Skeletal muscle satellite cell (primary cell): ENCODE results near the gene NAGA.
"Not testable (repeated sequence)": the region's sequence is repeated elsewhere in the genome, so short reads cannot be mapped to it uniquely, and the experiment has no call there.

ENCODE experiments used
- H3K27me3 ChIP-seq: 2 replicates; pipeline ENCODE4 v1.7.0; 2013; ENCODE audit warnings: low read length; ENCODE audit not compliant: control insufficient read depth, insufficient read depth
- H3K36me3 ChIP-seq: 2 replicates; pipeline ENCODE4 v1.7.0; 2013; ENCODE audit warnings: mild to moderate bottlenecking, control low read depth, low read length; ENCODE audit not compliant: insufficient read depth
- H3K4me1 ChIP-seq: 2 replicates; pipeline ENCODE4 v1.7.0; 2013; ENCODE audit warnings: low read length; ENCODE audit not compliant: control insufficient read depth, insufficient read depth
- H3K4me2 ChIP-seq: 2 replicates; pipeline ENCODE4 v1.7.0; 2013; ENCODE audit warnings: mild to moderate bottlenecking, low read length
- H3K4me3 ChIP-seq: 2 replicates; pipeline ENCODE4 v1.7.0; 2013; ENCODE audit warnings: low read length
- H3K9ac ChIP-seq: 2 replicates; pipeline ENCODE4 v1.7.0; 2013; ENCODE audit warnings: mild to moderate bottlenecking, low read depth, low read length, moderate library complexity
- H3K9me3 ChIP-seq: replicated peaks from 2 replicates; pipeline ENCODE4 v1.7.0; 2013; ENCODE audit warnings: mild to moderate bottlenecking, control low read depth, low read length

Gene NAGA

DNA sequence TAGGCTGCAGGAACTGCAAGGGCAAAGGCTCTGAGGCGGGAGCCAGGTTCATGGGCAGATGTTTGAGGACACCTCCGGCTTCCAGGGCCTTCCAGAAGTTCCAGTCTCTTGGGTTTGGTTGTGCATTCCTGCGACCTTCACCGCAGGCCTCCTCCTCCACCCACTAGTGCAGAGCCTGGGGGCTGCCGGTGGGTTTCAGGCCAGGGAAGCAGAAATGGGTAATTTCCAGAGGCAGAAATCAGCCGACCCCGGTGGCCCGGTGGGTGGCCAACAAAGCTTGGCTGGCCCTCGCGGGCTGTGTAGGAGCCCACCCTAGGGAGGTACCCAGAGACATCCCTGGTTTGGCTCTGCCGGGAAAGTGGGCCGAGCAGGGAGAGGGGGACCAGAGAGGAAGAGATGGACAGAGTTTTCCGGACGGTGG is 3.0 kb upstream of the NAGA start:
- no peaks in the 10 kb centered on the region for H3K27me3 ChIP-seq
- peaks cover 48% of the 10 kb centered on the region for H3K4me1 ChIP-seq
- H3K36me3 ChIP-seq, result peaks cover 27% of the 10 kb centered on the region
- peak overlapping the region; percentile 79 for H3K4me3 ChIP-seq
- no peaks in the 10 kb centered on the region for H3K9me3 ChIP-seq
- H3K4me2 ChIP-seq, result peak overlapping the region; percentile 90
- H3K9ac ChIP-seq, result peak overlapping the region; percentile 97

DNA sequence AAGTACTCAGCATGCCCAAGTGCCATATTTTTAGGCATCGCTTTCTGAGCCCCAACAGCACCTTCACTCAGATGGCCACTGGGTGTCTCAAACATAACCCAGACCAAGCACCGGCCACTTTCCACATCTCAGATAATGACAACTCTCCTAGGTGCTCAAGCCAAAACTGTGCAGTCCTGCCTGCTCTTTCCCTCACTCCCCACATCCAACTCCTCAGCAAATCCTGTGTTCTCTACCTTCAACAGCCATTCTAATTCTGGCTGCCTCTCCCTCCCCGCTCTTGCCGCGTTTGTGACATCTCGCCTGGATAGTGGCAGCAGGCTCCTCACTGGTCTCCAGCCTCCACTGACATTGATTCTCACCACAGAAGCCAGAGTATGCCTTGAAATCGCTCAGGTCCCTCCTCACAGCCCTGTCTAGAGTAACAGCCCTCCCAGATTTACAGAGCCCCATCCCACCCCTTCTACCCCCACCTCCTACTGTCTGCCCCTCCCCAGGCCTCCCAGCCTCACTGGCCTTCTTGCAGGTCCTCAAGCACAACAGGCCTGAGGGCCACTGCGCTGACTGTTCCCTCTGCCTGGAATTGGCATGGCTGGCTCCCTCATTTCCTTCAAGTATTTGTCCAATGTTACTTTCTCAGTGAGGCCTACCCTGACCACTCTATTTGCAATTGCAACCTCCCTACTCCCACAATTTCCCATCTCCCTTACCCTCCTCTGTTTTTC is 2.2 kb upstream of the NAGA start:
- H3K27me3 ChIP-seq, result no peaks in the 10 kb centered on the region
- peaks cover 19% of the 10 kb centered on the region for H3K36me3 ChIP-seq
- no peak overlapping the region for H3K4me3 ChIP-seq
- H3K4me2 ChIP-seq, result no peak overlapping the region
- peaks cover 40% of the 10 kb centered on the region for H3K4me1 ChIP-seq
- no peaks in the 10 kb centered on the region for H3K9me3 ChIP-seq
- H3K9ac ChIP-seq, result no peak overlapping the region

DNA sequence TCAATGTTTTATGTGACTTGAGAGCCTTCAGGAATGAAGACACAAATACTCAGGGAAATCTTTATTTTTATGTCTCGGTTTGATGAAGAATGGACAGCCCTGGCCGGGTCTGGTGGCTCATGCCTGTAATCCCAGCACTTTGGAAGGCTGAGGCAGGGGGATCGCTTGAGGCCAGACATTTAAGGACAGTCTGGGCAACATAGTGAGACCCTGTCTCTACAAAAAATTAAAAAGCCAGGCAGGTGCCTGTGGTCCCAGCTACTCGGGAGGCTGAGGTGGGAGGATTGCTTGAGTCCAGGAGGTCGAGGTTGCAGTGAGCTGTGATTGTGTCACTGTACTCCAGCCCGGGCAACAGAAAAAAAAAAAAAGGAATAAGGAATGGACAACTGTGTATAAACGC is 896 bp upstream of the NAGA start:
- peak overlapping the region; percentile 74 for H3K4me3 ChIP-seq
- peak overlapping the region; percentile 81 for H3K9ac ChIP-seq
- peaks cover 12% of the 10 kb centered on the region for H3K36me3 ChIP-seq
- H3K4me2 ChIP-seq, result peak overlapping the region; percentile 78
- peaks cover 38% of the 10 kb centered on the region for H3K4me1 ChIP-seq
- not testable (repeated sequence) for H3K27me3 ChIP-seq, H3K9me3 ChIP-seq

DNA sequence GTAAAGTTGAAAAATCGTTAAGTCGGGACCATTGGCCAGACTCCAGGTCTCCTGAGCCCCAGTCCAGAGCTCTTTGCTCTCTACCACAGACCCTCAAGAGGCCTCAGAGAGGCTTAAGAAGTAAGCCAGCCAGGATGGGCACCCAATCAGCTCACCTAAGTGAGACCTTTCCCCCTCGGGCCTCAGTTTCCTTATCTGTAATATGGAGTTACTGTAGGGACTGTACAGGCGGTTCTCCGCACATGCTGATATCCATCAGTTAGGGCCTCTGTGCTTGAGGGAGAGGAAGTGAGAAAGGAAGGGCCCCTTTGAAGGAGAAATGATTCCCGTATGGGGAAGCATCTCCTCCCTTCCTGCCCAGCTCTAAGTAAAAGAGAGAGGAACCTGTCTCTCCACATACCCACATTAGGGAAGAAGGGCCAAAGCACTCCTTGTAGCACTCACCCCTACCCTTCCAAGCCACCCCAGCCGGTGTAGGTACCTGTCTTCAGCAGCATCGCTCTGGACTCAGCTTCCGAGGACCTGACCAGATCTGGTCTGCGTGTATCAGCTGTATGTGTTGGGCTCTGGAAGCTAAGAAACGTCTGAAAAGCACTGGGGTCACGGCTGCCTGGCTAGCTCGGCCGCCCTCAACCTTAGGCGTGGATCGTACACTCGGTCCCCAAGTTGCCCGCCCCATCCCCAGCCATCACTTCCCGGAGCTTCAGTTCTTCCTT is 653 bp downstream of the NAGA start:
- Histone ChIP-seq H3K9ac (peak overlapping the region; percentile 81), H3K27me3 (no peaks in the 10 kb centered on the region), H3K4me3 (peak overlapping the region; percentile 74), H3K4me2 (peak overlapping the region; percentile 78), H3K4me1 (peaks cover 32% of the 10 kb centered on the region), H3K36me3 (peaks cover 12% of the 10 kb centered on the region), H3K9me3 (no peaks in the 10 kb centered on the region)

DNA sequence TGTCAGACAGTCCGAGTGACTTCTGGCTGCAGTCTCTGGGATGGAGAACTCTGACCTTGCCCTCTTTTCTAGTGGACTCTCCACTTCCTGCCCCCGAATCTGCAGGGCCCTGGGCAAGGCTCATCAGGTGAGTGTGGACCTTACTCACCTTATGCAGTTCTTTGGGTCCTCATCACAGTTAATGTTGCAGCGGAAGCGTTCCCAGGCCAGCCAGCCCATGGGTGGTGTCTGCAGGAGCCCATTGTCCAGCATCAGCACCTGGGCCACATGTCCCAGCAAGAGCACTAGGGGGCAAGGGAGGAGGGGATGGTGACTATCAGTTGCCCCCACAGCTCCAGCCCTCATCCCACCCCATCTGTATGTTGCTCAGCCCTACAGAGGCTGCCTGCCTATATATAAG is 2.3 kb downstream of the NAGA start:
- Histone ChIP-seq H3K9ac (no peak overlapping the region), H3K36me3 (peaks cover 12% of the 10 kb centered on the region), H3K4me1 (peaks cover 16% of the 10 kb centered on the region), H3K4me3 (no peak overlapping the region), H3K27me3 (no peaks in the 10 kb centered on the region), H3K4me2 (no peak overlapping the region), H3K9me3 (no peaks in the 10 kb centered on the region)

DNA sequence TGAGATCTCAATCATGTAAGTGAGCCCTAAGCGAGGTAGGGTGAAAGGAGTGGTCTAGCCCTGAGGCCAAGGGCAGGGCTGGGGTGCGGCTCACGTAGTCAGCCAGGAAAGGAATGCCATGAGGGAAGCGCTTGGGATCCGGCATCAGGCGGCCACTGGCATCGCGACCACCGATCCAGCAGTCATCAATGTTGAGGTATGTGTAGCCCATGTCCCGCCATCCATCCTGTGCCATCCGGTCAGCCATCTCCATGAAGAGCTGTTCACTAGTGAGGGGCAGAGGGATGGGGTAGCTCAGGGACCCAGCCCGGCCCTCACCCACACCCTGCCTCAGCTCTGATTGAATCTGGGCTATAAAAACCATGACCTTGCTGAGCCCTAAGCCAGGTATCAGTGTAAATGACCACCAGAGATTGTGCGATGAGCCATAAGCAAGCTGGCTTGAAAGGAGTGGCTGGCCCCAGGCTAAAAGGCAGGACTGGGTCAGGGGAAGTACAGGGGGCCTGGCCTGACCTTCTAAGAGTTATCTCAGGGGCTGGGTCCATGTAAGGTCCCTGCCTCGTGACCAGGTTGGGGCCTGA is 2.9 kb downstream of the NAGA start:
- no peak overlapping the region for H3K4me3 ChIP-seq
- no peak overlapping the region for H3K9ac ChIP-seq
- H3K9me3 ChIP-seq, result no peaks in the 10 kb centered on the region
- H3K4me1 ChIP-seq, result peaks cover 16% of the 10 kb centered on the region
- H3K4me2 ChIP-seq, result no peak overlapping the region
- no peaks in the 10 kb centered on the region for H3K27me3 ChIP-seq
- peaks cover 12% of the 10 kb centered on the region for H3K36me3 ChIP-seq

DNA sequence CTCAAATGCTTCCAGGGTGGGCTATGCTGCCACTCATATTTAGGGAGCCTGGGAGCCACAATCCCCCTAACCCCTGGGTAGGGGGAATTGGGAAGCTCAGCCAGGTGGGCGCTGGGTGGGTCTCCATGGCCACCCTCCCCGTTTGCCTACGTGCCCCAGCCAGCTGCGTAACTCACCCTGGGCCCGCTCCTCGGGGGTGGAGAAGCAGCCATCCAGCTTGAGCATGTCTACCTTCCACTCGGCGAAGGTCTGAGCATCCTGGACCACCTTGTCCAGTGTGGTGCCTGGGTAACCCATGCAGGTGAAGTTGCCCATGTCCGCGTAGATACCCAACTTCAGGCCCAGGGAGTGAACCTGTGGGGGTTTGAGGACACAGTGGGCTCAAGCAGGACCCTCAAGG is 3.7 kb downstream of the NAGA start:
- Histone ChIP-seq H3K9ac (no peak overlapping the region), H3K27me3 (no peaks in the 10 kb centered on the region), H3K4me1 (peaks cover 16% of the 10 kb centered on the region), H3K4me3 (no peak overlapping the region), H3K9me3 (no peaks in the 10 kb centered on the region), H3K4me2 (no peak overlapping the region), H3K36me3 (peaks cover 12% of the 10 kb centered on the region)

DNA sequence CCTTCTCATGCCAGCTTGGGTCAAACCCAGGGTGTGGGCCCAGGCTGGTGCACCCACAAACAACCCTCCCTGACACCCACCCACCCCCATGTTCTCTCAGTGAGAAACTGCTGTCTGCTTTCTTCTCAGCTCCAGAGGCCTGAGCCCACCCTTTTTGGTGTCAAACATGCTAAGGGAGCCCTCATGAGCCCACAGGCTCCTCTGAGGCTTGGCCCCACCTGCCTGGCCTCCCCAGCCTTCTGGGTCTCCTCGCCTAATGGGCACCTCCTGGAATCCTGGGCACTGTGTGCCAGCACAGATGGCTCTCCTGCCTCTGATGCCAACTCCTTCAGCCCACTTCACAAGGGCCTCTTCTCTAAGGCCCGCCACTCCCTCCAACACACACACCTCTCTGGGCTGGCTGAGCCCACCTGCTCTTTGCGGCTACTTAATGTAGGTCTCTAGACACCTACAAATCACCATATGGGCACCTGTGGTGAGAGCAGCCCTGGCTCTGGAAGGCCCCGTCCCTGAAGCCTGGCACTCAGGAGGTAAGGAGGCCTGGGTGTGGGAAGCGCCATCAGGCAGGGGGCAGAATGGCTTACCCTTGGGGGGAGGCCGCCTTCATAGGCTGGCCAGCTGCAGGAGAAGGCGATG is 4.4 kb downstream of the NAGA start:
- H3K4me1 ChIP-seq, result peaks cover 13% of the 10 kb centered on the region
- H3K36me3 ChIP-seq, result peaks cover 16% of the 10 kb centered on the region
- no peaks in the 10 kb centered on the region for H3K27me3 ChIP-seq
- no peak overlapping the region for H3K9ac ChIP-seq
- no peak overlapping the region for H3K4me2 ChIP-seq
- no peaks in the 10 kb centered on the region for H3K9me3 ChIP-seq
- no peak overlapping the region for H3K4me3 ChIP-seq

DNA sequence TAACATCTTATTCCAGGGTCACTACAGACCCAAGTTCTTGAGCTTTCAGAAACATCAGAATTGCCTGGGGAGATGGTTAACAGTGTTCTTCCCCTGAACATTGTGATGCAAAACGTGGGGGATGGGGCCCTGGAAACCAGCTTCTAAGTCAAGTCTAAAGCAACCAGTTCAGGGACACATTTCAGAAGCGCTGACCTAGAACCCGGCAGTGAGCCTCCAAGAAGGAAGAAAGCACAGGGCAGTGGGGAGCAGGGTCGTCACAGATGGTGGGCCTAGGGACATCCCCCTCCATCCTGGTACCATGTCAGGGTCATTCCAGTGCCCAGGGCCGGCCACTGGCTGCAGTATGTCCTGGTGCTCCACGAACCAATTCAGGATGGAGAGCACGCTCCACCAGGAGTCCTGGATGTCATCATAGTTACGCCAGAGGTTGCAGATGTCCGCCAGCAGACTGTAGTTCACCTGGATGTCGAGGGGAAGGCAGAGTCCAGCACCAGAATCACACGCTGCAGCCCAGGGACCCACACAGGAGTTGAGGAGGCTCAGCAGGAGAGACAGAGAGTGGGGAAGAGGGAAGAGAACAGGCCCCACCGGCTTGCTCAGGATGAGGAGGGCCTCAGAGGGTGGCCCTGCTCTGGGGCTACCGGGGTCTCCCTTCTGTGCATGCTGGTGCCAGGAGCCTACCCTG is 5.0 kb downstream of the NAGA start:
- Histone ChIP-seq H3K9ac (no peak overlapping the region), H3K4me1 (peaks cover 9% of the 10 kb centered on the region), H3K4me2 (no peak overlapping the region), H3K4me3 (no peak overlapping the region), H3K27me3 (no peaks in the 10 kb centered on the region), H3K36me3 (peaks cover 23% of the 10 kb centered on the region), H3K9me3 (no peaks in the 10 kb centered on the region)

DNA sequence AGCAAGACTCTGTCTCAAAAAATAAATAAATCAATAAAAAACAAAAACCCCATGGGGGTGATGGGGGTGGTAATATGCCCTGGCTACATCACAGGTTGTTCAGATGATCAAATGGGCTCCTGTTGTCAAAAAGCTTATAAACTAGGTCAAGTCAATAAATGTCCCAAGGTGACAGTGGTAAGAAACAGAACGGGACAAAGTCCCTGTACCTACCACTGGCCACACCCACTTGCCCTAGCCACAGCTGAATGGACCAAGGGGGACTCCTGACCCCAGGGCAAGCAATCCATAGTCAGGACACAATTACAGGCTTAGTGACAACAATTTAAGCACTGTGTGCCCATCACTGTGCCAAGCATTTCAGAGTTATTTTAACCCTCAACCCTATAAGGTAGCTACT is 6.0 kb downstream of the NAGA start:
- Histone ChIP-seq H3K4me2 (no peak overlapping the region), H3K36me3 (peaks cover 31% of the 10 kb centered on the region), H3K9ac (no peak overlapping the region), H3K4me3 (no peak overlapping the region), H3K27me3 (no peaks in the 10 kb centered on the region), H3K4me1 (peaks cover 1% of the 10 kb centered on the region), H3K9me3 (no peaks in the 10 kb centered on the region)

DNA sequence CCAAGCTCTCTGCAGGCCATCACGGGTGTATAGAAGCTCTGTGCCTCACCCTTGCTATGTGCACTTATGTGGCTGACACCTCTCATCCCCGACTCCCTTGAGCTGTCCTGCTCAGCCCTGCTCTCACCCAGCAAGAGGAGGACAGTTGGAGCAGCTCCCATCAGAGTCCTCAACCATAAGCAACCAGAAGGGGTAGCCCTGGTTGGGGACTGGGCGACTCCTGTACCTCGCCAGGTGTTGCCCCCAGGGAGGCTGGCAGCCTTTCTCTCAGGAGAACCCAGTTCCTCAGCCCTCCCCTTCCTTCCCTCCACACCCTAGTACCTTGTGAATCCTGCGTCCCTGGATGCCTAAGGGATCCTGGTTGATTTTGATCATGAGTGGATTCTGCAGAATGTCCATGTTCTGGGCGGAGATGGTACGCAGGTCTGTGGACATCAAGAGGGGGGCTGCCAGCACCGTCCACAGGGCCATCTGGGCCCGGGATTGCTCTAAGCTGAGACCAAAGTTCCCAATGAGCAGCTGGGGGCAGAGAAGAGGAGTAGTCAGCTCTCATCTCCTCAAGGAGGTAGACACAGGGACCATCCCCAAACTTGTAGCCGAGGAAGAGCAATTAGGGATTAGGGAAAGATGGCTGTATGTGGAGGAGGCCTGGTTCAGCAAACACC is 8.0 kb downstream of the NAGA start:
- no peak overlapping the region for H3K4me3 ChIP-seq
- H3K9ac ChIP-seq, result no peak overlapping the region
- H3K4me1 ChIP-seq, result no peaks in the 10 kb centered on the region
- no peak overlapping the region for H3K4me2 ChIP-seq
- H3K27me3 ChIP-seq, result no peaks in the 10 kb centered on the region
- no peaks in the 10 kb centered on the region for H3K9me3 ChIP-seq
- H3K36me3 ChIP-seq, result peaks cover 31% of the 10 kb centered on the region
